Measurements from ENCODE around the gene EVPLL.
"Not testable (repeated sequence)": the region's sequence is repeated elsewhere in the genome, so short reads cannot be mapped to it uniquely, and the experiment has no call there.

EVPLL gene

GRCh38 chr17:18377437-18378204 is at the start of gene EVPLL:
TSS of gene EVPLL (plus strand) at chr17:18377778. CDS start at chr17:18380938, 3,160 bp downstream.
- DNase-seq: peak; percentile 19

- DNase-seq: no peak
These were observed 48.9 kb upstream of the EVPLL start for GRCh38 chr17:18328643-18329204.

GRCh38 chr17:18331879-18332278 is 45.7 kb upstream of the EVPLL start:
- no peak for DNase-seq

GRCh38 chr17:18332909-18333489 is 44.6 kb upstream of the EVPLL start:
- DNase-seq: no peak

GRCh38 chr17:18338158-18338557 is 39.4 kb upstream of the EVPLL start:
- DNase-seq: not testable (repeated sequence)

- DNase-seq: no peak
These were observed 37.6 kb upstream of the EVPLL start for GRCh38 chr17:18339933-18340332.

GRCh38 chr17:18344021-18344420 is 33.6 kb upstream of the EVPLL start:
- DNase-seq: no peak

- DNase-seq: no peak
These were observed 24.0 kb upstream of the EVPLL start for GRCh38 chr17:18353541-18353940.

- DNase-seq: no peak
These were observed 21.0 kb upstream of the EVPLL start for GRCh38 chr17:18356624-18357023.

GRCh38 chr17:18360518-18360917 is 17.1 kb upstream of the EVPLL start:
- DNase-seq: no peak

- no peak for DNase-seq
These were observed 15.5 kb upstream of the EVPLL start for GRCh38 chr17:18361837-18362697.

- no peak for DNase-seq
These were observed 14.9 kb upstream of the EVPLL start for GRCh38 chr17:18362698-18363100.

- peak; percentile 93 for DNase-seq
These were observed 14.2 kb upstream of the EVPLL start, which contains the start of gene SHMT1 for GRCh38 chr17:18363101-18364049. TSS of gene SHMT1 (minus strand) at chr17:18363550. CDS start at chr17:18355981, 7,569 bp downstream.

GRCh38 chr17:18364166-18364565 is 13.4 kb upstream of the EVPLL start:
- no peak for DNase-seq

- no peak for DNase-seq
These were observed 8.6 kb upstream of the EVPLL start for GRCh38 chr17:18368946-18369345.

GRCh38 chr17:18370761-18371160 is 6.8 kb upstream of the EVPLL start:
- DNase-seq: no peak

- DNase-seq: no peak
These were observed 6.1 kb upstream of the EVPLL start for GRCh38 chr17:18371455-18371854.

GRCh38 chr17:18373181-18373580 is 4.4 kb upstream of the EVPLL start:
- not testable (repeated sequence) for DNase-seq

- no peak for DNase-seq
These were observed 3.4 kb upstream of the EVPLL start for GRCh38 chr17:18374216-18374615.

- DNase-seq: no peak
These were observed 577 bp downstream of the EVPLL start for GRCh38 chr17:18378205-18378505.

GRCh38 chr17:18378614-18379013 is 1.0 kb downstream of the EVPLL start:
- not testable (repeated sequence) for DNase-seq

All from retina (tissue), 1 donor.